Superior temporal gyrus (tissue), 1 donor: ENCODE data around the gene RNF32.
"Not testable (repeated sequence)": the region's sequence is repeated elsewhere in the genome, so short reads cannot be mapped to it uniquely, and the experiment has no call there.

Experiments used
- DNase-seq: peaks from one replicate; pipeline ENCODE4 v3.0.0-alpha.2; 2016; ENCODE audit errors: extremely low spot score

RNF32 gene

GRCh38 chr7:156642306-156643045 lies 1.9 kb downstream of the RNF32 start:
- DNase-seq, result no peak

DNA sequence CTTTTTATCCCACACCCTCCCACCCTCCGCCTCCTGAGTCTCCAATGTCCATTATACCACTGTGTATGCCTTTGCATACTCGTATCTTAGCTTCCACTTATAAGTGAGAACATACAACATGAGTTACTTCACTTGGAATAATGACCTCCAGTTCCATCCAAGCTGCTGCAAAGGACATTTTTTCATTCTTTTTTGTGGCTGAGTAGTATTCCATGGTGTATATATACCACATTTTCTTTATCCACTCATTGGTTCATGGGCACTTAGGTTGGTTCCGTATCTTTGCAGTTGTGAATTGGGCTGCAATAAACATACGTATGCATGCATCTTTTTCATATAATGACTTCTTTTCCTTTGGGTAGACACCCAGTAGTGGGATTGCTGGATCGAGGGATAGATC lies 6.8 kb downstream of the RNF32 start:
- not testable (repeated sequence) for DNase-seq

DNA sequence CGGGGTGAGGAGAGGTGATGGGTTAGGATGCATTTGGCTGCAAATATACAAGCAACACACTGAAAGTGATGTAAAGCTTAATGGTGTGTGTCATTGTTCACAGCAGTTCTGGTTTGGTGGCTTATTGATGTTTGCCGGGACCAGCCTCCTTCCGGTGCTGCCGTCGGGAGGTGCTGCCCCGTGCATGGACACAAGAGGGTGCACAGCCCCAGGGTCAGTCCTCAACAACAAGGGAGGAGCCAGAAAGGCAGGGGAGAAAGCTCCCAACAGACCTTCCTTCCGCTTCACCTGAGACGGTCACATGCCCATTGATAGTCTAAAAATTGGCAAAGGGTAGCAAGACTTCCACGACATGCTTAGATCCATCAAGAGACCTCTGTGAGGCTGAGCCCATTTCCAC lies 9.5 kb downstream of the RNF32 start:
- no peak for DNase-seq

- no peak for DNase-seq
These were observed 10.9 kb downstream of the RNF32 start for GRCh38 chr7:156651474-156651873.

GRCh38 chr7:156652886-156653568 lies 12.5 kb downstream of the RNF32 start:
- no peak for DNase-seq

DNA sequence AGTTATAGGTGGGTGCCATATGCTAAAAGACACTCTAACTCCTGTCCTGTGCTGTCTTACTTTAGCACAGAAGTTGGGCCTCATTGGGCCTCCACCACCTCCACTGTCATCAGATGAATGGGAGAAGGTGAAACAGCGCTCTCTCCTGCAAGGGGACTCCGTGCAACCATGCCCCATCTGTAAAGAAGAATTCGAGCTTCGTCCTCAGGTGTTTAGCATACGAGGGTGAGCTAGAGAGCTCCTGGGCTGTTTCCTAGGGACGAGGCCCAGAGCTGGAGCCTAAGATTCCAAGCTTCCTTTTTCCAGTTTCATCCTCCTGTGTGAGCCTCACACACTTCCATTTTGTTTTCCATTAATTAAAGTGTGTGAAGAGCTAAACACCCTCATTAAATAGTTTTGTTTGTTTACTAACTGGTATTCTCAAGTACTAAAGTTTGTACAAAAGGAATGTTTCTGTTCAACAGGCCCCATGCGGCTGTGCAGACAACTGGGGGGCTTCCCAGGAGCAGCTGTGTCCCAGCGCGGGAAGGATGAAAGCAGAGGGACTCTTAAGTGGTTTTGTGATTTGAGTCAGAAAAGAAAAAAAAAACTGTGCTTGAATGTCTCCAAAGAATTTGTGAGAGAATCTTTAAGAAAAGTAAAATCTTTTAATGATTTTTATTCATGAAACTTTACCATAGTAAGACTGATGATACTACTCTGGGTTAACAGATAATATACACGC lies 14.1 kb downstream of the RNF32 start:
- no peak for DNase-seq

- no peak for DNase-seq
These were observed 14.7 kb downstream of the RNF32 start for GRCh38 chr7:156655251-156655650.

GRCh38 chr7:156655983-156656382 lies 15.4 kb downstream of the RNF32 start:
- DNase-seq, result no peak

DNA sequence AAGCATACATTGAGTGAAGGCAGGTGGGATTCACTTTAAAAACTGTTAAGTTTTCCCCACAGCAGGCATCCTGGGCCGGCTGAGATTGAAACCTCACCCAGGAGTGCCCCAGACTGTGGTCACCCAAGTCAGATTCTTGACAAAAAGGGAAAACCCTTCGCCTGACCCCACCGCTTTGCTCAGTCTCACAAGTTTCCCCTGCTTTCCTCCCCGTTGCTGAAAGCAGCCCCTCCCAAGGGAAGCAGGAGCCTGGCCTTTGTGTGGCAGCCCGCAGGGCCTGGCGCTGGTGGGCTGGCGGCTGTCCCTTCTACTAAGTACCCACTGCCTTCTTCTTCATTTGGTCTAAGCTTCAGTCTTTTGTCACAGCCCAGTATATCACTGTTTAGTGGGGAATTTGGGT lies 16.0 kb downstream of the RNF32 start:
- no peak for DNase-seq

- DNase-seq, result no peak
These were observed 17.1 kb downstream of the RNF32 start for GRCh38 chr7:156657681-156658080.

DNA sequence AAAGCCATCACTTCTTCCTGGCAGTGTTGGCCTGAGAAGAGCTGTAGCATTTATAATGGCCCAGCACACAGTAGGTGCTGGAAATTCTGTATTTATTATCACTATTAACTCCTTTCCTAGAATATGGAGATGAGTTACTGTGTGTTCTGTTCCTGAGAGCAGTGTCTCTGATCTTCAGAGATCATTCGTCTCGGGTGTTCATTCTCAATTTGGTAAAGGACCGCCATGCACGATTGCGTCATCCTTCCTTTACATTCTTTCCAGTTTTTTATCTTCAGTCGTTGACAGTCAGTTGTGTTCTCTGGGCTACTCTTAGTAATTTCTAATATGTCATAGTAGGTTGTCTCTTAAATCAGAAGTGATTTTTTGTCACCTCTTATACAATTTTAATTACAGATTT lies 18.6 kb downstream of the RNF32 start:
- DNase-seq, result no peak

- DNase-seq, result no peak
These were observed 19.4 kb downstream of the RNF32 start for GRCh38 chr7:156659961-156660360.

DNA sequence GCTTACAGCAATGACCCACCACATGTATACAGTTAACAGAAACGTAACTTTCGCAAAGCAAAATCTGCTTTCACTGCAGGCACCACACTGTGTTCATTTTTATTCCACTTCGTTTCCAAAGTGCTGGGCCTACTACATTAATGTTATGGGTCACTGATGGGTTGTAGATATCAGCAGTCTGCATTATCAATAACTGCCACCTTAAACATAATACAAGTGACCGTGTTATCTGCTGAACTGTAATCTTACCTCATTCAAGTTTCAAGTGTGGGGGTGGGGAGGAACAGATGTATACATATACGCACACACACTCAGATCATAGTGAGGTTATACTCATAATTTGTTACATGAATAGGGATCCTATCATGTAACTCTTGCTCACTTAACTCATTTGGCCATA lies 21.1 kb downstream of the RNF32 start:
- no peak for DNase-seq

GRCh38 chr7:156662277-156662676 lies 21.7 kb downstream of the RNF32 start:
- no peak for DNase-seq

GRCh38 chr7:156665101-156665500 lies 24.5 kb downstream of the RNF32 start:
- DNase-seq, result no peak

- no peak for DNase-seq
These were observed 26.0 kb downstream of the RNF32 start for GRCh38 chr7:156666368-156667109.

DNA sequence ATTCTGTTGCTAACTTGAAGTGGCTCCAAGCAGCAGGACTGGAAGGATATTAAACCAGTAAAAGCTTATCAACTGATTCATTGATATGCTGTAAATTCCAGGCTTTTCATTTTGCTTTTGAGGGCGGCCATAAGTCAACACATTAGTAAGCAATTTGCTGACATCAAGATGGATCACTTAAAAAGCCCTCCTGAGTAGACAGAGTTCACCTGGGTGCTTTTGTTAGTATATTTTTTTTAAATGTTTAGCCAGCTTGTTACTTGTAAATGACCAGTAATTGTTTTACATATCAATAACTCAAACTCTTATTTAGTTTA lies 26.5 kb downstream of the RNF32 start:
- DNase-seq, result no peak

DNA sequence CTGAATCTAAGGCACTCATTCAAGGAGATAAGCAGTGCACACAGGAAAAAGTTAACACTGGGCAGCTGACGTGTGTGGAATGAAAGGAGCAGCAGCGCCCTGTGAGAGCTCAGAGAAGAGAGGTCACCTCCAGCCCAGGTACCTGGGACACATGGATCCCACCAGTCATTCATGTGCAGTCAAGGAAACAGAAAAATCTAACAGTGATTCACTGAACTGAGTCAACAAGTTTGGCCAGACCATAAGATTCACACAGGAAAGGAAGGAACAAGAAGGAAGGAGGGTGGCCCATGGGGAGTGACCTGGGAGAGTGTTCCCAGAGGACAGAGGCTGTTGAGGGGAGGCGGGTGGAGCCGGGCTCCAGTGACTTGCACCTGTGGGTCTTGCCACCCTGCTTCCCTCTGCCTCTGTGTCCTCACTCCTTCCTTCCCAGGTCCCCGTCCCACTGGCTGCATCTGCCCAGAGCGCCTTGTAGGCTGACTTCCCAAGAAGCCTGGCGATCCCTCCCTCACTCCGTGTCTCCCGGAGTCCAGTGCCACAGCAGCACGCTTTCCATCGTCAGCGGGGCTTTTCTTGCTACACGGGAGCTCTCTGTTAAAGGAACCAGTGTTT lies 27.7 kb downstream of the RNF32 start:
- no peak for DNase-seq

GRCh38 chr7:156669035-156669828 lies 28.7 kb downstream of the RNF32 start:
- no peak for DNase-seq

DNA sequence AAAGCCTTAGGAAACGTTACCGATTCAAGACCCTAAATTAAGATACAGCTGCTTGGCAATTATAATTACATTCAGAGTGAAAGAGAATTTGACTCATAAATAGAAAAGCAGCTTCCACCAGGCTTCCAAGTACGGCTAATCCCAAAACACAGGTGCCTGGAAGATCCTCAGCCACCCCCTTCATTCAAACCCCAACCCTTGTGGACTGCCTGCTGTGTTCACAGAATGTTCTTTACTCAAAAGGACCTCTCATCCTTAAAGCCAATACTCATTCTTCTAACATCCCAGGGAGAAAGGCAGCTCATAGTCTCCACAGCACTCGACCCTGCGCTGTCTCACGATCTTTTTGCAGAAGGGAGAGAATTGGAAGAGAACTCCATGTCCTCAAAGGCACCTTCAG lies 32.9 kb downstream of the RNF32 start:
- no peak for DNase-seq

- no peak for DNase-seq
These were observed 33.3 kb downstream of the RNF32 start for GRCh38 chr7:156673902-156674301.
